Measurements from ENCODE around the gene JAKMIP1.

The JAKMIP1 gene

DNA sequence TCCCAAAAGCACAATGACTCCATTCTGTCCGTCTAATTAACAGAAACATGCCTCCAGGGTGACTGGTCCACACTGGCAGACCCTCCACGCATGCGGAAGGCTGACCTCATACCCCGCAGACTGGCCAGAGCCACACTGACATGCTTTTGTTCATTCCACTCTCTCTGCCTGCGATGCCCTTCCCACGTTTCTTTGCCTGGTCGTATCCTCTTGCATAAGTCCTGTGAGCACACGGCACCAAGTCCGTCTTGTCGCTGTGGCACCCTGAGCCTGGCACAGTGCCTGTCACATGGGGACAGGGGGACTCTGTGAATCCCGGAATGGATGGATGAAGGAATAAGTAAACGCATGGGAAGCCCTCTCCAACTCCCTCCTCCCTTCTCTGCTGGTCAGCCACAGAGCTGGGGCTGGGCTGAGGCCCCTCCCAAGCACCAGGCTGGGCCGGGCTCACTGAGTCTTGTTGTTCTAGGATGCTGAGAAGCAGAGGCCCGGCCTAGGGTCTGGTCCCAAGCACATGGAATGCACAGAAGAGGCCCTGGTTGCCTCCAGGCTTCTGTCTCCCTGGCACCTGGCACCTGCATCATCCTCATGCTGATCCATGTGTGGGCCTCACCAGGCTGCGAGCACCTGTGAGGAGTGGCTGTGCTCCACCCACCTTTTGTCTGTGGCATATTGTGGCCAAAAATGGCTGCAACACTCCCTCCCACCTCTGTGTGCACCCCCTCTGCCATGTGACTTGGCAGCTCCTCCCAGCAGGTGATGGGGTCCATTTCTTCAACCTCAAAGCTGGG is 143.2 kb downstream of the JAKMIP1 start:
- no peak for DNase-seq

DNA sequence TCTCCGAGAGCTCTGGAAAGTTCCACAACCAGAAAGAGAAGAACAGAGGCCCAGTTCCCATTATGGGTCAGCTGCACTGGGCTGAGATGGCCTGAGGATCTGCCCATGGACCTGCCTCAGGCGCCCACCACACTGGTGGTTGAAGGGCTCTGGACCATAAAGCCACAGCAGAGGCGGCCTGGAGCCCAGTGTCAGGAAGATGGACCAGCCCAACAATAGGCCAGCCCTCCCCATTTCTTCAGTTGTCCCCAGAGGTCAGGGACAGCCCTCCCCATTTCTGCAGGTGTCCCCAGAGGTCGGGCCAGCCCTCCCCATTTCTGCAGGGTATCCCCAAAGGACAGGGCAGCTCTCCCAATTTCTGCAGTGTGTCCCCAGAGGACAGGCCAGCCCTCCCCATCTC is 144.9 kb downstream of the JAKMIP1 start:
- no peak for DNase-seq

DNA sequence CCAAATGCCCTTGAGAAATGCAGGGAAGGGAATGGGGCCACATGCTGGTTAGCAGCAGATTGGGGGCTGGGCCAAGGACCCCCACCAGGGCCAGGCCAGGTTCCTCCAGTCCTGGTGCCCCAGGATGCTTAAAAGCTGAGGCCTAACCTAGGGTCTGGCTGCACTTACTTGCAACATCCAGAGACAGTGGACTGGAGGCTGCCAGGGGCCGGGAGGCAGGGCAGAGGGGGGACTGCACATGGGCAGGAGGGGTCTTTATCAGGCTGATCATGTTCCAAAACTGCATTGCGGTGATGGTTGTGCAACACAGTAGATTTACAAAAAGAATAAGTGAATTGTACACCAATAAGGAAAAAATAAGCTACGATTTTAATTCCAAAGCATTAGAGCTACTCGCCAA is 145.3 kb downstream of the JAKMIP1 start:
- no peak for DNase-seq

DNA sequence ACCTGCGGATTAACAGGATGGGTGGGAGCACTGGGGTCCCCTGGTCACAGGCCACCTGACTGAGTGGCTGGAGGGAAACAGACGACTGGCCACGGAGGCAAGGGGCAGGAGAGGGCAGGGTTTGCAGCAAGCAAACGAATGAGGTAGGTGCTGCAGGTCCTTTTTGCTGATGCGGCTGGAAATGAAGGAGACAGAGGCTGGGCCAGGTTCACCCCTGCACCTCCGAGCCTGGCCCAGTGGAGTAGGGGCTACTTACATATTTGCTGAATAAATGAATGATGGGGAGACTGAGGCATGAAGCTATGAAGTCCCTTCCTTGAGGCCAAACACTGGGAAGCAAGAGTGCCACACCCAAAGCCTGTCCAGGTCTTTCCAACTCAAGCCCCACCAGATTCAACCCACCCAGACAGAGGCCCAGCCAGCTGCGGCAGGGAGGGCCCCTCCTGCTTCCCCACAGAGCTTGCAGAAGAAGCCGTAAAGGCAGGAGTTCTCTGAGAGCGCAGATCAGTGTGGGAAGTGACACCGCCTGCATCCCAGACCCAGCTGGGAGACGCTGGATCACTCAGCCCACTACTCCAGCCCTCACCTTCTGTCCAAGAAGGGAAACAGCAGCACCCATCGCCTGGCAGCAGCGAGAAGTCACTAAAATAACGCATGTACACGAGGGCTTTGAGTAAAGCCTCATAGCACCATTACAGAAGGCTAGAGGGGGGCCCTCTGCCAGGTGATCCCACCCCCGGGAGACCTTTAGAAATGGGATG is 146.0 kb downstream of the JAKMIP1 start:
- no peak for DNase-seq

- no peak for DNase-seq
Measured at GRCh38 chr4:6052679-6053078, 147.7 kb downstream of the JAKMIP1 start.

- DNase-seq, result no peak
Measured at GRCh38 chr4:6050551-6050950, 149.8 kb downstream of the JAKMIP1 start.

DNA sequence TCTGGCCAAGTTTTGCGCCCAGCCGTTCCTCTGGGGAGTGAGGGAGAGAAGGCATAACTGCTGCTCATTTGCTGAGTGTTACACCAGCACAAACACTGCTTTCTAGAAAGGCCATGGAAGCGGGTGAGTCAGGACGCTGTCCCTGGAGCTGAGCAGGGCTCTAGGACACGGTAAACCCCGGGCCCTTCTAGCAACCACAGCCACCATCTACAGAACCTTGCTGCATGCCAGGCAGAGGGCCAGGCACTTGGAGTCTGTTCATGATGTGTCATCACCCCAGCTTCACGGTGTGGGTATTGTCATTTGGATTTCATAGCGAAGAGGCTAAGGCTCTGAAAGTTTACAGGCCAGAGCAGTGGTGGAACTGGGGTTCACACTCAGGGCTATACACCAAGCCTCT is 150.4 kb downstream of the JAKMIP1 start:
- no peak for DNase-seq

DNA sequence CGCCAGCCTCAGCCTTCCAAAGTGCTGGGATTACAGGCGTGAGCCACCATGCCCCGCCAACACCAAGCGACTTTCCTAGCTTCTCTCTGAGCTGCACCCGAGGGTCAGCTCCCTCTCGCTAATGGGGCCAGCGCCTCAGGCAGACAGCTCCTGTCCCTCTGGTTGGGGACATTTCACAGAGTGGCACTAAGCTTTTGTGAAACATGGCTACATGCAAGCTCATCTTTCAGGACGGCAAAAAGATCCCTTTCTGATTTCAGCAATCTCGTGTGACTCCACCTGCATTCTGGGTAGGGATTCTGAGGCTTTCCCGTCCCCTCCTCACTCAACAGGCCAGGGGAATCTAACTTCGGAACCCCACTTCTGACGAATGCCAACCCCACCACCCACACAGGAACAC is 151.1 kb downstream of the JAKMIP1 start:
- no peak for DNase-seq

GRCh38 chr4:6048537-6048936 is 151.8 kb downstream of the JAKMIP1 start:
- no peak for DNase-seq

GRCh38 chr4:6047130-6047673 is 153.1 kb downstream of the JAKMIP1 start:
- no peak for DNase-seq

DNA sequence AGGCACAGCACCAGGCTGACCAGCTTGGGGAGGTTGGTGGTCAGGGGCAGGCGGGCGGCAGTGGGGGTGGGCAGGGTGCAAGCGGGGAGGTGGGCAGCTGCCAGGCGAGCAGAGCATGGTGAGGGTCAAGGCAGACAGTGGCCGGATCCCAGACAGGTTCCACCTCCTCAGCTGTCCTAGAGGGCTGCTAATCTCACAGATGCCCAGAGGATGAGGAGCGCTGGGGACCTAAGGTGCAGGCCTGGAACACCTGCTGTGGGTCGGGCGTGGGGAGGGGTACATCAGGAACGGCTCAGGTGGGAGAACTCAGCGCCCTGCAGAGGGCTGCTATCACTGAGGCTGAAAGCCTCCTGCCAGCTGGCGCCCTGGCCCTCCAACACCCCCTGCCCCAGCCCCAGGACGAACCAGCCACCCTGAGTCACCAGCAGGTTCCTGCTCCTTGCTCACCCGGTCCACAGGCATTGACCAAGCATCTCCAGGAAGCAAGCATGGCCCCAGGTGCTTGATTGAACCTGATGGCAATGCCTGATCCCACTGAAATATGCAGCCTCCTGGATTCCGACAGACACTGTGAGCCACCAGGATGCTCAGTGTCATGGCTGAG is 153.7 kb downstream of the JAKMIP1 start:
- DNase-seq, result no peak

- no peak for DNase-seq
Measured at GRCh38 chr4:6044805-6045204, 155.5 kb downstream of the JAKMIP1 start.

DNA sequence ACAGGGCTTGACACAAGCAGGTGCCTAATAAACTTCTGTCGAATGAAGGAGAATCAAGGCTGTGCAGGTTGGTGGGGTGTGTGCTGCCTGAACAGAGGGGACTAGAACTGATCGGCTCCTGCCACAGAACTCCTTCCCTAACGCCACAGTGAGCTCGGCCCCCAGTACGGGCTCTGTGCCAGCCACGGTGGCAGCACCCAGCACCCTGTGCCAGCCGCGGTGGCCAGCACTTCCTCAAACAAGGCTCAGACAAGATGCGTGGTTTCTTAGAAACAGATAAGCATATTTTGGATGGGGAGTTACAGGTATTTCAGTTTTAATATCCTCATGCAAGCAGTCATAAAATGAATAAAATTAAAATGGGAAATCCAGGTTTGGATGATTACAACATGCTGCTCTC is 156.1 kb downstream of the JAKMIP1 start:
- DNase-seq, result no peak

- DNase-seq, result no peak
Measured at GRCh38 chr4:6043843-6044242, 156.5 kb downstream of the JAKMIP1 start.

- DNase-seq, result no peak
Measured at GRCh38 chr4:6043188-6043587, 157.2 kb downstream of the JAKMIP1 start.

- DNase-seq, result no peak
Measured at GRCh38 chr4:6042293-6043063, 157.9 kb downstream of the JAKMIP1 start.

DNA sequence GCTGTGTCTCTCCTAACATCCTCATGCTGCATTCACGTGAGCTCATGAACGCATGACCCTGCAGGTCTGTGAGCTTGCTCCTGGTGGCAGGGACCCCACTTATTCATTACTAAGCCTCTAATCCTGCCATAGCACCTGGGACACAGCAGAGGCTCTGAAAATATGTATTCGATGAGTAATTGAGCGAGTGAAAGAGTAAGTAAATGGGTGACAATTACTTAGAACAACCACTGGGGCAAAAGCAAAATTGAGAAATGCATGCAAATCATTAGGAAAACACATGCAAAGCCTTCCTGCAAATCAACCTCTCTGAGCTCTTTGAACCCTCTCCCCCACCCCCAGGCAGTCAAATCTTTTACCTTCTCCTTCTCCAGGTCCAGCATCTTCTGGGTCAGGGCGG is 158.5 kb downstream of the JAKMIP1 start:
- no peak for DNase-seq

DNA sequence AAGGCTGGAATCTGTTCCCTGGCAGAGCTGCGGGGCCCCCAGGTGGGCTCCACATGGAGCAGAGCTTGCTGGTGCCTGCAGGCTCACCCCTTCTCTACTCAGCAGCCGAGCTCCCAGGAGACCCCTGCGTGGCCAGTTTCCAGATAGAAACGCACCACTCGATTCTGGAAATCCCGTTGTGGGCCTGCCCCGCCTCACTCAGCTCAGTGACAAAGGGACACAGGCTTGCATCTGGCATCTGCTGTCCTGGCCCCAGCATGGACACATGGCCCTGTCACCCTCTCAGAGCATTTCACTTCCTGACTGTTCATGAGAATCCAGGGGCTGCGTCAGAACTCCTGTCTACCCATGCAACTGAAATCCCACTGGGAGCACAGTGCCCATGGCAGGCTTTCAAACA is 161.6 kb downstream of the JAKMIP1 start:
- no peak for DNase-seq

DNA sequence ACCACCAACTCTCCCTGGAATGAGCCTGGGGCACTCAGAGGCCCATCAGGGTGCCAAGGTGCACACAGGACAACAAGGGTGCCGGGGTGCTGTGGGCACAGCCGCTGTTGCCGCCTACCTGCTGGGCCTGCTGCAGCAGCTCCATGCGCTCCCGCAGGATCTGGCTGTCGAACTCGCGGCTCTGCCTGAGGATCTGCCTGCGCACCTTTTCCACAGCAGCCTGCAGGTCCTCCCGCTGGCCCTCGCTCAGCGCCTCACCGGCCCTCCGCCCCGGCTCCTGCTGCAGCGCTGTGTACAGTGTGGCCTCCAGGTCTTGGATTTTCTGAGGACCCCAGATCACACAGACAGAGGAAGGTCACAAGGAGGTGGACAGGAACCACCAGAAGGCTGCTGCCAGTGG is 164.6 kb downstream of the JAKMIP1 start:
- DNase-seq, result no peak

DNA sequence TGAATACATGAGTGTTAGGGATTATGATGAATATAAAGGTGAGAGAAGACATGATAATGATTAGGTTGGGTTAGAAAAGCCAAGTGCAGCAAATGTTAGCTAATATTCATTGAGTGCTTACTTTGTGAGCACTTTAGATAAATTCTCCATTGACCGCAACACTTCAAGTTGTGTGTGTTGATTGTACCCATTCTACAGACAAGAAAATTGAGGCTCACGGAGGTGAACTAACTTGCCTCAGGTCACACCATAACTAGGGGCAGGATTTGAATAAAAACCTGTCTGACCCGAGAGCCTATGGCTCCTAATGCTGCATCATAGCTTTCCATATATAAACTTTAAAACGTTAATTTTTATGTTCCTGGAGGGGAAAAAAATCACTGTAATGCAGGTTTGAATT is 167.0 kb downstream of the JAKMIP1 start:
- no peak for DNase-seq

GRCh38 chr4:6032249-6033244 is 167.8 kb downstream of the JAKMIP1 start:
- no peak for DNase-seq

- no peak for DNase-seq
Measured at GRCh38 chr4:6031846-6032245, 168.5 kb downstream of the JAKMIP1 start.
